Gastroesophageal sphincter (tissue), 3 donors: ENCODE measurements around the gene PSRC1.

ENCODE experiments used
- CTCF ChIP-seq, 4 experiments: fragments of 200-600 bp in 2 of 4; fragments of 450-650 bp in 2 of 4; sonication (generic) in 1 of 4; IDR thresholded peaks; one replicate each; pipeline ENCODE4 v1.5.1; 2017 to 2019; ENCODE audit warnings: antibody characterized with exemption in 4 of 4, mild to moderate bottlenecking in 2 of 4, moderate library complexity in 2 of 4
- POLR2AphosphoS5 ChIP-seq: sonication (generic); formaldehyde crosslinking; IDR thresholded peaks from one replicate; pipeline ENCODE4 v1.6.1; 2017; ENCODE audit warnings: antibody characterized with exemption

GRCh38 chr1:109255678-109256077, 27.3 kb downstream of the PSRC1 start:
- TF ChIP-seq POLR2AphosphoS5: no peak
- TF ChIP-seq CTCF (IDR thresholded peaks at IDR 0.05): no peak
